Chondrocyte (in vitro differentiated cells): Measurements from ENCODE around the gene PRKCH. TPM values are rescaled to one million over a fixed set of nuclear protein-coding genes. Genes with fewer than 3 reads are reported as not detected.

Source experiments
- DNase-seq: peaks from one replicate; pipeline ENCODE4 v3.0.0; 2021; ENCODE audit warnings: mixed read lengths, low spot score
- H3K27ac Mint-ChIP-seq: one replicate; pipeline ENCODE4 v1.8.0; 2021; ENCODE audit warnings: mild to moderate bottlenecking, moderate library complexity, mixed read lengths; ENCODE audit not compliant: unreplicated experiment
- H3K27me3 Mint-ChIP-seq: 2 replicates; pipeline ENCODE4 v1.8.0; 2021; ENCODE audit warnings: low read depth, mixed read lengths
- H3K36me3 Mint-ChIP-seq: 2 replicates; pipeline ENCODE4 v1.8.0; 2021; ENCODE audit warnings: low read depth, mixed read lengths
- H3K4me1 Mint-ChIP-seq: 2 replicates; pipeline ENCODE4 v1.8.0; 2021; ENCODE audit warnings: low read depth, mild to moderate bottlenecking, mixed read lengths
- H3K4me3 Mint-ChIP-seq: one replicate; pipeline ENCODE4 v1.8.0; 2021; ENCODE audit warnings: mild to moderate bottlenecking, moderate library complexity, mixed read lengths; ENCODE audit not compliant: unreplicated experiment
- H3K9me3 Mint-ChIP-seq: 2 replicates; pipeline ENCODE4 v1.8.0; 2021; ENCODE audit warnings: low read depth, mixed read lengths
- total RNA-seq: library from RNA; stranded (reverse); gene quantifications from 3 replicates; pipeline ENCODE4 v1.2.1, GENCODE V29; 2021
- TF ChIP-seq, protein P1 (sequence below): fragments of 200-600 bp; sonication (generic); IDR thresholded peaks from 2 replicates; pipeline ENCODE4 v1.5.0; 2021; ENCODE audit warnings: antibody characterized with exemption, mild to moderate bottlenecking, moderate library complexity

Gene PRKCH
- total RNA-seq, 1 donor from 2014 or later: 9.7 TPM

DNA sequence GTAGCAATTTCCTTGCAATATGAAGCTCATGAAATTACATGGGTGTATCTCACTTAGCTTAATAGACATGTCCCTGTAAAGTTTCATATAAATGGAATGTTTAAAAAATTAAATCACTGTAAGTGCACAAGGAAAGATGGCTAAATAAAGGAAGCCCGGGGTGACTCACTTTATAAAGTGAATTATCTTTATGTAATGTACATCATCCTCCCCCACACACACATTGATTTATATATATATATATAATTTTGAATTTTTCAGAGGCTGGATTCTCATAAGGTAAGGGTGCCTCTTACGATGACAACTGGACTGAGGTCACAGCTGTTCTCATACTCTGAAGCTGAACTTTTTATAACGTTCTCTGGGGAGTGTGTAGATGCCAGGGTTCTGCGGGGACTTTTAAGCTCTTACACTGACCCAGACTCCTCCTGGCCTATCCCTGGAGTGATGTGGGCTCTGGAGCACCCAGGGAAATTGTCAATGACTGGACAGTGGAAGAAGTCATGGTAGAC, 265.2 kb downstream of the PRKCH start:
- Mint-ChIP-seq H3K27me3 (no peaks in the 10 kb centered on the region), H3K4me1 (peaks cover 79% of the 10 kb centered on the region), H3K27ac (peak overlapping the region; percentile 100), H3K36me3 (no peaks in the 10 kb centered on the region), H3K4me3 (no peak overlapping the region), H3K9me3 (no peaks in the 10 kb centered on the region)
- no peak for DNase-seq
- TF ChIP-seq, protein P1, sequence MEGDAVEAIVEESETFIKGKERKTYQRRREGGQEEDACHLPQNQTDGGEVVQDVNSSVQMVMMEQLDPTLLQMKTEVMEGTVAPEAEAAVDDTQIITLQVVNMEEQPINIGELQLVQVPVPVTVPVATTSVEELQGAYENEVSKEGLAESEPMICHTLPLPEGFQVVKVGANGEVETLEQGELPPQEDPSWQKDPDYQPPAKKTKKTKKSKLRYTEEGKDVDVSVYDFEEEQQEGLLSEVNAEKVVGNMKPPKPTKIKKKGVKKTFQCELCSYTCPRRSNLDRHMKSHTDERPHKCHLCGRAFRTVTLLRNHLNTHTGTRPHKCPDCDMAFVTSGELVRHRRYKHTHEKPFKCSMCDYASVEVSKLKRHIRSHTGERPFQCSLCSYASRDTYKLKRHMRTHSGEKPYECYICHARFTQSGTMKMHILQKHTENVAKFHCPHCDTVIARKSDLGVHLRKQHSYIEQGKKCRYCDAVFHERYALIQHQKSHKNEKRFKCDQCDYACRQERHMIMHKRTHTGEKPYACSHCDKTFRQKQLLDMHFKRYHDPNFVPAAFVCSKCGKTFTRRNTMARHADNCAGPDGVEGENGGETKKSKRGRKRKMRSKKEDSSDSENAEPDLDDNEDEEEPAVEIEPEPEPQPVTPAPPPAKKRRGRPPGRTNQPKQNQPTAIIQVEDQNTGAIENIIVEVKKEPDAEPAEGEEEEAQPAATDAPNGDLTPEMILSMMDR: no peak

DNA sequence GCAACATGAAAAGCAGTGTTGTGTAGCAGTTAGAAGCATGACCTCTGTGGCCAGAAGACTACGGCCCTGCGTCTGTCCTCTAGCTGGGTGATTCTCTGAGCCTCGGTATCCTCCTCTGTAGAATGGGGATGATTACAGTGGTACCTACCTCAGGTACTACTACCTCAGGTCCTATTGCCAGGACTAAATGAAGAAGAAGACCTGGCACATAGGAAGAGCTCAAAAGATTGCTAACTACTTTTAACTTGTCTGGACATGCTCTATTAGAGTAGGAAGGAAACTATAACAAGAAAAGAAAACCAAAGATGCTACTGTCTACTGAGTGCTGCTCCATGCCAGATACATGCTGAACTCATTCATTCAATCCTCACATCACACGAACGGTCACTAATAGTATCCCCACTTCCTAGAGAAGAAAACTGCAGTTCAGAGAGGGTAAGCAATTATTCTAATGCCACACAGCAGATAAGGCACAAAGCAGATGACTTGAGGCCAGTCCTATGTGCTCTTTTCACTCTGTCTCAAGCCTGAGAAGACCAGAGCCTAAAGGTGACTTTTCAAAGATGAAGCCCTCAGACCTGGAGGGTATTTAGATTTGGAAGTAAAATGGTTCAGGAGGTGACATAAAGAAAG, 265.8 kb downstream of the PRKCH start:
- peak overlapping the region; percentile 98 for H3K27ac Mint-ChIP-seq
- TF ChIP-seq, protein P1: no peak
- DNase-seq: no peak
- H3K4me3 Mint-ChIP-seq: no peak overlapping the region
- peaks cover 73% of the 10 kb centered on the region for H3K4me1 Mint-ChIP-seq
- H3K27me3 Mint-ChIP-seq: no peaks in the 10 kb centered on the region
- H3K9me3 Mint-ChIP-seq: no peaks in the 10 kb centered on the region
- no peaks in the 10 kb centered on the region for H3K36me3 Mint-ChIP-seq

DNA sequence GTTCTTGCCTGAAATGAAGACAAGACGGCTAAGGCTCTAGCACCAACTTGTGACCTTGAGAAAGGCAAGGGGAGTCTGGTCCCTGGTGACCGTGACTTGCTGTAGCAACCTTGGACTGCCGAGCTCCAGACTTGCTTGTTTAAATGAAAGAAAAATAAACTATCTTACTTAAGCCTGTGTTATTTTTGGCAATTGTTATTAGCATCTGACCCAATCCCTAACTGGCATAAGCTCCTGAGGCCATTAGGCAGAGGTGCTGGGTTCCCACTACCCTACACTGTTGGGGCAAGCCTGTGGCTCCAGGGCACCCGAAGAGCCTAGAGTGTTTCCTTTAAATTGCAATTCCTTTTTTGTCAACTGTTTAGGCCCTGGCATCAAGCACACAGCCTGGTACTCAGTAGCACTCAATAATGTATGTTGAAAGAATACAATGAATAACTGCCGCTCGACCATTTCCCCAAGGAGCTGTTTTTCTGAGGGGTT, 267.1 kb downstream of the PRKCH start:
- no peak overlapping the region for H3K4me3 Mint-ChIP-seq
- no peak for DNase-seq
- H3K27me3 Mint-ChIP-seq: no peaks in the 10 kb centered on the region
- peaks cover 1% of the 10 kb centered on the region for H3K9me3 Mint-ChIP-seq
- peak overlapping the region; percentile 93 for H3K27ac Mint-ChIP-seq
- TF ChIP-seq, protein P1: no peak
- H3K4me1 Mint-ChIP-seq: peaks cover 68% of the 10 kb centered on the region
- no peaks in the 10 kb centered on the region for H3K36me3 Mint-ChIP-seq

DNA sequence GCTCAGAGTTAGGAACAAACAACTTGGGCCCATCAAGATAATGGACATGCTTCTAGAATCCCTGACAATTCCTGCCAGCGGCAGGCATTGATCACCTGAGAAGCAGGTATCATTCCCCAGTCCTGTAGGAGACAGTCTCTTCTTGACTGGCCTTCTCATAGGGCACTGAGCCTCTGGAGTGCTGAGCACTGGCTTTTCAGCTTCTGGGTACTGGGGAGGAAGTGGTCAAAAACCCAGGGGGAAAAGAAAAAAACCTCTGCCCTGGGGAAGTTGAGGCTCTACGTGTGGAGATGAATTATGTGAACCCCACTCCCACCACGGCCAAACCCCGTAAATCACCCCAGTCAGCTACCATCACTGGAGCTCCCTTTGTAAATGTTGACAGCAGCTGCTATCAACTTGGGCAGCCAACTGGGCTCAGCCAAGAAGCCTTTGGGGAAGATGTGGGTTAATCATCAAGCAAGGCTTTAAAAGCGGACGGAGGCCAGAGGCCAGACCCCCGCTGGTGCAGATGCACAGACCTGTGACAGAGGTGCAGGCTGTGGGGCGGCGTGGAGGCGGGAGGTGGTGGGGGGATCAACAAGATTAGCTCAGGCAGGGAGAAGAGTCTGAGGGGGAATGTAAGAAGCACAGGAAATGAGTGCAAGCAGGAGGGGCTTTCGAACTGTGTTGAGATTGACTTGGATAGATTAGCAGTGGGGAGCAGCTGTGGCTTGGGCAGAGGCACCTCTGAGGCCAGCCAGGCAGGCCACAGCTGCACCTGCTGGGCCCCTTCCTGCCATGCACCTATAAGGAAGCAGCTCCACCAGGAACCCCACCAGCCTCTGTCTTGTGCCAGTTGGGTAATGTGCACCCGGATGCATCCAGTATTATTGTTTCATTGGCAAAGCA, 268.6 kb downstream of the PRKCH start:
- peaks cover 5% of the 10 kb centered on the region for H3K9me3 Mint-ChIP-seq
- no peak overlapping the region for H3K27ac Mint-ChIP-seq
- no peaks in the 10 kb centered on the region for H3K27me3 Mint-ChIP-seq
- peaks cover 68% of the 10 kb centered on the region for H3K4me1 Mint-ChIP-seq
- DNase-seq: no peak
- H3K4me3 Mint-ChIP-seq: no peak overlapping the region
- TF ChIP-seq, protein P1: no peak
- no peaks in the 10 kb centered on the region for H3K36me3 Mint-ChIP-seq

DNA sequence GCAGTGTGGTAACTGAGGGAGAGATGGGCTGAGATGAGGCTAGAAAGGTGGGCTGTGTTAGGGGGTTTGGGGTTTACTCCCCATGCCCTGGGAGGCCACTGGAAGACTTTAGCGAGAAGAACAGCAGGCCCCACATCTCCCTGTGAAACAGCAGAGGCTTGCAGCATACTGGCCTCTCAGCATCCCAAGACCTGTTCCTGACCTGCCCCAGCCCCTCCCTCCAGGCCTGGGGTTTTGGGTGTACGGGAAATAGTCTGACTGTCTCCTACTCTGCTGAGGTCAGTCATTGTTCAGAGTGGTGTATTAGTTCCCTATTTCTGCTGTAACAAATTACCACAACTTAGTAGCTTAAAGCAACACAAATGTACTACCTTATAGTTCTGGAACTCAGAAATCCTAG, 270.5 kb downstream of the PRKCH start:
- Mint-ChIP-seq H3K27ac (no peak overlapping the region), H3K27me3 (no peaks in the 10 kb centered on the region), H3K4me3 (no peak overlapping the region), H3K9me3 (peaks cover 5% of the 10 kb centered on the region), H3K4me1 (peaks cover 66% of the 10 kb centered on the region), H3K36me3 (no peaks in the 10 kb centered on the region)
- TF ChIP-seq, protein P1: no peak
- DNase-seq: no peak
